Prostate gland (tissue), 2 donors: ENCODE measurements around the gene SLC5A4. TPM values are rescaled to one million over a fixed set of nuclear protein-coding genes. Genes with fewer than 3 reads are reported as not detected.
"Not testable (repeated sequence)": the region's sequence is repeated elsewhere in the genome, so short reads cannot be mapped to it uniquely, and the experiment has no call there.

Experiments used
- DNase-seq: peaks from one replicate; pipeline ENCODE4 v3.0.0-alpha.2; 2019; ENCODE audit warnings: low spot score
- H3K27ac ChIP-seq, 2 donors: fragments of 200-600 bp; sonication (generic); 2 replicates each; pipeline ENCODE4 v1.5.1; 2017 to 2019
- H3K27me3 ChIP-seq: fragments of 200-600 bp; sonication (generic); replicated peaks from 2 replicates; pipeline ENCODE4 v1.5.1; 2019; ENCODE audit not compliant: insufficient read depth
- H3K36me3 ChIP-seq, 2 donors: fragments of 200-600 bp; sonication (generic); 1 replicate in 1 of 2; 2 replicates in 1 of 2; pipeline versions ENCODE4 v1.5.1 to v1.8.1; 2017 to 2019
- H3K4me1 ChIP-seq: fragments of 200-600 bp; sonication (generic); replicated peaks from 2 replicates; pipeline ENCODE4 v1.5.1; 2019
- H3K4me3 ChIP-seq, 2 donors: fragments of 200-600 bp; sonication (generic); 2 replicates each; pipeline ENCODE4 v1.5.1; 2017 to 2019
- H3K9me3 ChIP-seq: fragments of 200-600 bp; sonication (generic); 2 replicates; pipeline ENCODE4 v1.5.1; 2017
- POLR2A ChIP-seq: fragments of 450-650 bp; IDR thresholded peaks from one replicate; pipeline ENCODE4 v1.6.1; 2016; ENCODE audit warnings: antibody characterized with exemption, mild to moderate bottlenecking
- POLR2AphosphoS5 ChIP-seq: sonication (generic); formaldehyde crosslinking; IDR thresholded peaks from one replicate; pipeline ENCODE4 v1.6.1; 2017; ENCODE audit warnings: antibody characterized with exemption
- WGBS: methylation state at CpG from one replicate; pipeline ENCODE4 v1.1.5; 2018; 5-methylcytosine and 5-hydroxymethylcytosine counted together
- intact Hi-C: fragments of 100-400 bp; cut with DNase I; formaldehyde crosslinking; loops from one replicate; pipeline ENCODE4 v1.14.2; 2022
- total RNA-seq, 2 donors: library from RNA; depleted of rRNA; stranded (reverse); fragments of >200 nt; gene quantifications; one replicate each; pipeline ENCODE4 v1.1.0, GENCODE V29; 2016
- TF ChIP-seq, protein P1 (sequence below), 4 experiments: fragments of 200-600 bp in 2 of 4; fragments of 450-650 bp in 2 of 4; sonication (generic) in 2 of 4; IDR thresholded peaks; 1 replicate in 3 of 4; 2 replicates in 1 of 4; pipeline ENCODE4 v1.5.1; 2016 to 2019; ENCODE audit warnings: antibody characterized with exemption in 4 of 4, mild to moderate bottlenecking in 2 of 4, moderate library complexity in 2 of 4

SLC5A4 gene
- total RNA-seq, 2 donors from 2014 or later, result 0.23 TPM; not detected in 1

DNA sequence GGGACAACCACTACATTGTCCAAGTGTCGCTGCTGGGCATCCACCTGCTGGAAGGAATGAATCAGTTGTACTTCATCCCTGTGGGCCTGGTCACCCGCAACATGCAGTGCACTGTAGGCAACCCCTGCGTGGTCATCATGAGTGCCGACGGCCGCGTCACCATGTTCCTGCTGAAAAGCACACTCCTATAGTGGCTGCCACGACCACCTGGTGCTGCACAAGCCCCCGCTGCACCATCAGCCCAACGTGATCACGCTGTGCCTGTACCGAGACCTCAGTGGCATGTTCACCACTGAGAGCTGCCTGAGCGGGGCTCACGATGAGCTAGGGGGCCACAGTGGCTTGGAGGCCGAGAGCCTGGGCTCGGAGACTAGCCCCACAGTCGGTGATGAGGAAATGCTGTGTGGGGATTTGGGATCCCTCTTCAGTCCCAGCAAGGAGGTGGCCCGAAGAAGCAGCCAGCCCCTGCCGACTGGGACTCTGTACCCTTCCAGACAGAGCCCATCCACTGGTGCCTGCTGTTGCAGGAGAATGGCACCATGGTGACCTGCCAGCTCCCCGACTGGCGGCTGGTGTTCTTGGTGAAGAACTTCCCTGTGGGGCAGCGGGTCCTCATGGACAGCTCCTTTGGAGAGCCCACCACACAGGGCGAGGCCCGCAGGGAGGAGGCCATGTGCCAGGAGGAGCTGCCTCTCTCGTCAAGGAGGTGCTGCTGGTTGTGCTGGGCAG lies 15.7 kb upstream of the SLC5A4 start:
- TF ChIP-seq POLR2A, result no peak
- no peak for TF ChIP-seq POLR2AphosphoS5
- TF ChIP-seq, protein P1, sequence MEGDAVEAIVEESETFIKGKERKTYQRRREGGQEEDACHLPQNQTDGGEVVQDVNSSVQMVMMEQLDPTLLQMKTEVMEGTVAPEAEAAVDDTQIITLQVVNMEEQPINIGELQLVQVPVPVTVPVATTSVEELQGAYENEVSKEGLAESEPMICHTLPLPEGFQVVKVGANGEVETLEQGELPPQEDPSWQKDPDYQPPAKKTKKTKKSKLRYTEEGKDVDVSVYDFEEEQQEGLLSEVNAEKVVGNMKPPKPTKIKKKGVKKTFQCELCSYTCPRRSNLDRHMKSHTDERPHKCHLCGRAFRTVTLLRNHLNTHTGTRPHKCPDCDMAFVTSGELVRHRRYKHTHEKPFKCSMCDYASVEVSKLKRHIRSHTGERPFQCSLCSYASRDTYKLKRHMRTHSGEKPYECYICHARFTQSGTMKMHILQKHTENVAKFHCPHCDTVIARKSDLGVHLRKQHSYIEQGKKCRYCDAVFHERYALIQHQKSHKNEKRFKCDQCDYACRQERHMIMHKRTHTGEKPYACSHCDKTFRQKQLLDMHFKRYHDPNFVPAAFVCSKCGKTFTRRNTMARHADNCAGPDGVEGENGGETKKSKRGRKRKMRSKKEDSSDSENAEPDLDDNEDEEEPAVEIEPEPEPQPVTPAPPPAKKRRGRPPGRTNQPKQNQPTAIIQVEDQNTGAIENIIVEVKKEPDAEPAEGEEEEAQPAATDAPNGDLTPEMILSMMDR (IDR thresholded peaks at IDR 0.05), result no peak
- Histone ChIP-seq H3K27ac (no peak overlapping the region), H3K4me3 (no peak overlapping the region), H3K9me3 (no peaks in the 10 kb centered on the region), H3K4me1 (no peaks in the 10 kb centered on the region), H3K27me3 (no peaks in the 10 kb centered on the region), H3K36me3 (no peaks in the 10 kb centered on the region)
- 92% methylated on average over 24 of the region's 25 CpGs for WGBS
- no peak for DNase-seq
- intact Hi-C loops, result no loop called here

DNA sequence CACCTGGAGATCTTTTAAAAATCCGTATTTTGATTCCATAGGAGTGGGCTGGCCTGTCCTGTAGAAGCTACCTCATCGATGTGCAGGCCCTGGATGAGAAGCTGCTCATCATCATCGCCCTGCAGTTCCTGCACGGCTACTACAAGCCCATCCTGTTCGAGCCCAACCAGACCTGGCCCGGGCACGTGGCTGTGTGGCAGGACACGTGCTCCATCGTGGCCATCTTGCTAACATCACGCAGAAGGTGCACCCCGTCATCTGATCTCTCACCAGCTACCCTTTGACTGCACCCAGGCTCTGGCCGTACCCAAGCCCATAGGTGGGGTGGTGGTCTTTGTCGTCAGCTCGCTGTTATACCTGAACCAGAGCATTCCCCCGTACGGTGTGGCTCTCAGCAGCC lies 14.2 kb upstream of the SLC5A4 start:
- DNase-seq, result no peak
- no peaks in the 10 kb centered on the region for H3K4me1 ChIP-seq
- 91% methylated on average over 16 of the region's 16 CpGs for WGBS
- no peaks in the 10 kb centered on the region for H3K27me3 ChIP-seq
- H3K4me3 ChIP-seq, result no peak overlapping the region
- no peaks in the 10 kb centered on the region for H3K36me3 ChIP-seq
- H3K27ac ChIP-seq, result no peak overlapping the region
- intact Hi-C loops, result loop anchor here (5.0 kb wide), 1 partner anchor 292 kb away; no protein-coding TSS in a partner anchor
- H3K9me3 ChIP-seq, result no peaks in the 10 kb centered on the region
- no peak for TF ChIP-seq POLR2A
- no peak for TF ChIP-seq POLR2AphosphoS5
- TF ChIP-seq, protein P1 (IDR thresholded peaks at IDR 0.05), result no peak

DNA sequence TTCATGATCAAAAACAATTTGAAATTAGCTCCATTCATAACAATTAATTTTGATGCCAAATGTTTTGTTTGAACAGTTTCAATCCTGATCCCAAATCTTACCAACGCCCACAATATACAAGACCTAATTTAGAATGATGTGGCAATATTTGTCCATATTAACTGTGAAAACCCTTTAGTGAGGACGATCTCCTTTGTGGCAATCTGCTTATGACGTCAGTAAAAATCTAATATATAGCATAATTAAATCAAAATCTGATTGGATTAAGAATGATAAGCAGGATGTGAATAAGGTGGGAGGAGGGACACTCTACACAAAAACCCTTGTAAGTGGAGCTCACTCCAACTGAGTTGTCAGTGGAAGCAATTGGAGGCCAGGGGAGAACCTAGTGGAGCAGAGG lies 11.9 kb upstream of the SLC5A4 start:
- Histone ChIP-seq H3K36me3 (no peaks in the 10 kb centered on the region), H3K4me3 (no peak overlapping the region), H3K27me3 (no peaks in the 10 kb centered on the region), H3K27ac (no peak overlapping the region), H3K4me1 (no peaks in the 10 kb centered on the region), H3K9me3 (no peaks in the 10 kb centered on the region)
- DNase-seq, result no peak
- no peak for TF ChIP-seq POLR2AphosphoS5
- no peak for TF ChIP-seq POLR2A
- TF ChIP-seq, protein P1 (IDR thresholded peaks at IDR 0.05), result no peak
- WGBS, result 58% methylated on average over 3 of the region's 3 CpGs
- intact Hi-C loops, result loop anchor here (5.0 kb wide), 1 partner anchor 290 kb away; no protein-coding TSS in a partner anchor

DNA sequence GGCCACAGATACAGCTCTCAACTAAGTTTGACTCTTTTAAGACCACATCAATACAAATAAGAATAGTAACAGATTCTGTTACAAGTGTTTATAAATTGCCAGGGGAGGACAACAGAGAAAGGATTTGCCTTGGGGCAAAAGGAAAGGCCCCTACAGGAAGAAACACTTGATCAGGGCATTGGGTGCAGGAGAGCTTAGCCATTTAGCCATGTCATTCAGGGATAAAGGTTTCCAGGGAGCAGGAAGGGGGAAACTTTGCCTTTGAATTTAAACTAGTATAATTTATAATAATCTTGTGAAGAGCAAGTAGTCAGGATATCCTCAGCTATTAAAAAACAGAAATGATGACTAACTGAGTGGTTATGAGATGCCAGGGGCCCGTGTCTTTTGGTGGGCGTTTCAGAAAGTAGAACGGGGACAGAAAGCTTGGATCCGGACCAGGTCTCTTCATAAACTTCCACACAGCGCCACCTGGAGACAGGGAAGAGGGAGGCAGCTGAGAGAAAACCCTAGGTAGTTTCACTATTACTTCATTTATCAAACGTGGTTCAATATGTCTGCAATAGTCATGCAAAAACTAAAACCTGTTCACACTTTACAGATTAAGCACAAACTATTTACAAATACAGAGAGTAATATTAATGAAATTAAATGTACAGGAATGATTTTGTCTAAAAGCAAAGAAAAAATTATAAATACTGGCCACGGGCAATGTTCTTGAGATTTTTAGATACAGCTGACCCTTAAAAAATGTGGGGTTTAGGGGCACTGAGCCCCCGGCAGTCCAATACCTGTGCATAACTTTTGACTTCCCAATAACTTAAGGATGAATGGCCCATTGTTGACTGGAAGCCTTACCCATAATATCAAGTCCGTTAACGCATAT lies 11.0 kb upstream of the SLC5A4 start:
- Histone ChIP-seq H3K9me3 (no peaks in the 10 kb centered on the region), H3K4me3 (no peak overlapping the region), H3K36me3 (no peaks in the 10 kb centered on the region), H3K27ac (no peak overlapping the region), H3K4me1 (no peaks in the 10 kb centered on the region), H3K27me3 (no peaks in the 10 kb centered on the region)
- peak; percentile 65 for DNase-seq
- intact Hi-C loops, result loop anchor here (5.0 kb wide), 1 partner anchor 289 kb away; no protein-coding TSS in a partner anchor
- no peak for TF ChIP-seq POLR2AphosphoS5
- TF ChIP-seq, protein P1 (IDR thresholded peaks at IDR 0.05), result peak; percentile 13 to 74 (median 68)
- WGBS, result 27% methylated on average over 10 of the region's 10 CpGs

DNA sequence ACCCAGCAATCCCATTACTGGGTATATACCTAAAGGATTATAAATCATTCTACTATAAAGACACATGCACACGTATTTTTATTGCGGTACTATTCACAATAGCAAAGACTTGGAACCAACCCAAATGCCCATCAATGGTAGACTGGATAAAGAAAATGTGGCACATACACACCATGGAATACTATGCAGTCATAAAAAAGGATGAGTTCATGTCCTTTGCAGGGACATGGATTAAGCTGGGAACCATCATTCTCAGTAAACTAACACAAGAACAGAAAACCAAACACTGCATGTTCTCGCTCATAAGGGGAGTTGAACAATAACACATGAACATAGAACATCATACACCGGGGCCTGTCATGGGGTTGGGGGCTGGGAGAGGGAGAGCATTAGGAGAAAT lies 8.5 kb upstream of the SLC5A4 start:
- intact Hi-C loops, H3K4me3 ChIP-seq, DNase-seq, H3K27ac ChIP-seq, H3K4me1 ChIP-seq, H3K9me3 ChIP-seq, H3K36me3 ChIP-seq, H3K27me3 ChIP-seq: not testable (repeated sequence)
- WGBS, result 79% methylated on average over 4 of the region's 4 CpGs
